ENCODE results near the gene FGD2. TPM values are rescaled to one million over a fixed set of nuclear protein-coding genes. Genes with fewer than 3 reads are reported as not detected.

Gene FGD2
- total and polyA plus RNA-seq, 2 of the 8 experiments (the other 6 are each of a cell fraction or from before 2014, with no cell fraction given) = 0.12 to 0.32 TPM

Other genes with a start within 250 kb of the FGD2 start
- 0.15 and 0.88 TPM in 2 replicates for gene CPNE5, start 166.2 kb upstream of the FGD2 start, total RNA-seq (2021; fragmentation: NEBNext Ultra II Directional; extraction: Animal tissue kit (Norgen Biotek cat#: 25700))
- 1.8 and 2.3 TPM in 2 replicates for gene CPNE5, start 166.2 kb upstream of the FGD2 start, polyA plus RNA-seq (2011; rRNA removed)
- 85.8 and 86.5 TPM in 2 replicates for gene PPIL1, start 130.9 kb upstream of the FGD2 start, total RNA-seq (2021; fragmentation: NEBNext Ultra II Directional; extraction: Animal tissue kit (Norgen Biotek cat#: 25700))
- gene PPIL1, start 130.9 kb upstream of the FGD2 start, polyA plus RNA-seq (2011; rRNA removed) = 52.7 and 83.7 TPM in 2 replicates
- 11.6 and 12.3 TPM in 2 replicates for gene C6orf89, start 119.7 kb upstream of the FGD2 start, total RNA-seq (2021; fragmentation: NEBNext Ultra II Directional; extraction: Animal tissue kit (Norgen Biotek cat#: 25700))
- 4.5 and 4.6 TPM in 2 replicates for gene C6orf89, start 119.7 kb upstream of the FGD2 start, polyA plus RNA-seq (2011; rRNA removed)
- gene PI16, start 50.9 kb upstream of the FGD2 start, total RNA-seq (2021; fragmentation: NEBNext Ultra II Directional; extraction: Animal tissue kit (Norgen Biotek cat#: 25700)) = not detected in 2 replicates
- gene PI16, start 50.9 kb upstream of the FGD2 start, polyA plus RNA-seq (2011; rRNA removed) = 0.05 and 0.06 TPM in 2 replicates
- 205 and 214 TPM in 2 replicates for gene MTCH1, start 19.5 kb upstream of the FGD2 start, total RNA-seq (2021; fragmentation: NEBNext Ultra II Directional; extraction: Animal tissue kit (Norgen Biotek cat#: 25700))
- 169 and 242 TPM in 2 replicates for gene MTCH1, start 19.5 kb upstream of the FGD2 start, polyA plus RNA-seq (2011; rRNA removed)
- 94.1 and 94.9 TPM in 2 replicates for gene PIM1, start 164.5 kb downstream of the FGD2 start, total RNA-seq (2021; fragmentation: NEBNext Ultra II Directional; extraction: Animal tissue kit (Norgen Biotek cat#: 25700))
- 25.5 and 42.7 TPM in 2 replicates for gene PIM1, start 164.5 kb downstream of the FGD2 start, polyA plus RNA-seq (2011; rRNA removed)

Data from H1 (cell line).